ENCODE data around the gene ITPA. TPM values are rescaled to one million over a fixed set of nuclear protein-coding genes. Genes with fewer than 3 reads are reported as not detected.

The ITPA gene
- total and polyA plus RNA-seq, 2 of the 13 experiments (the other 11 are each of a cell fraction or from before 2014, with no cell fraction given): 60.1 to 103 TPM

GRCh38 chr20:3226093-3226492 lies 16.8 kb downstream of the ITPA start (continued):
- TF ChIP-seq, protein P1, sequence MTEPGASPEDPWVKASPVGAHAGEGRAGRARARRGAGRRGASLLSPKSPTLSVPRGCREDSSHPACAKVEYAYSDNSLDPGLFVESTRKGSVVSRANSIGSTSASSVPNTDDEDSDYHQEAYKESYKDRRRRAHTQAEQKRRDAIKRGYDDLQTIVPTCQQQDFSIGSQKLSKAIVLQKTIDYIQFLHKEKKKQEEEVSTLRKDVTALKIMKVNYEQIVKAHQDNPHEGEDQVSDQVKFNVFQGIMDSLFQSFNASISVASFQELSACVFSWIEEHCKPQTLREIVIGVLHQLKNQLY (CRISPR knock-in tag; IDR thresholded peaks at IDR 0.05): no peak
- TF ChIP-seq, protein P2, sequence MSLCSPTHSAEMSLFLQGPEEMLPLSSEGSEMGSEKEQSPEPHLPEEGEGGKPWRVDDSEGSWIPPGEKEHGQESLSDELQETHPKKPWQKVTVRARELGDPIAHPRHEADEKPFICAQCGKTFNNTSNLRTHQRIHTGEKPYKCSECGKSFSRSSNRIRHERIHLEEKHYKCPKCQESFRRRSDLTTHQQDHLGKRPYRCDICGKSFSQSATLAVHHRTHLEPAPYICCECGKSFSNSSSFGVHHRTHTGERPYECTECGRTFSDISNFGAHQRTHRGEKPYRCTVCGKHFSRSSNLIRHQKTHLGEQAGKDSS (CRISPR knock-in tag; IDR thresholded peaks at IDR 0.05; ENCODE audit: borderline replicate concordance, low read depth): no peak
- no peak for TF ChIP-seq CENPBD1 (CRISPR knock-in tag; IDR thresholded peaks at IDR 0.05; ENCODE audit: borderline replicate concordance, low read depth)
- no peak for TF ChIP-seq TAF15 (IDR thresholded peaks at IDR 0.05; ENCODE audit: low read depth, low read length, poor library complexity, severe bottlenecking)
- peak; percentile 47 for TF ChIP-seq IKZF4 (CRISPR knock-in tag; IDR thresholded peaks at IDR 0.05; ENCODE audit: borderline replicate concordance, low read depth, not compliant biosample characterization)
- TF ChIP-seq ZSCAN29 (CRISPR knock-in tag; conservative IDR thresholded peaks at IDR 0.05): no peak
- TF ChIP-seq ARNTL (CRISPR knock-in tag; IDR thresholded peaks at IDR 0.05): no peak
- no peak for TF ChIP-seq ZFP36L2 (CRISPR knock-in tag; IDR thresholded peaks at IDR 0.05)
- 0 out of 2 replicates have a peak, but pooled peaks have one; percentile 34 for TF ChIP-seq ZNF274 (CRISPR knock-in tag; IDR thresholded peaks at IDR 0.05)
- no peak for TF ChIP-seq ZHX2 (IDR thresholded peaks at IDR 0.05; ENCODE audit: low read depth)
- no peak for TF ChIP-seq ZHX2 (CRISPR knock-in tag; IDR thresholded peaks at IDR 0.05; ENCODE audit: borderline replicate concordance)
- TF ChIP-seq HDAC1 (CRISPR knock-in tag; IDR thresholded peaks at IDR 0.05): no peak
- TF ChIP-seq HNRNPL (IDR thresholded peaks at IDR 0.05; ENCODE audit: low read depth, low read length): no peak
- TF ChIP-seq SNRNP70 (IDR thresholded peaks at IDR 0.05; ENCODE audit: low read depth, low read length): no peak
- TF ChIP-seq ZNF83 (CRISPR knock-in tag; IDR thresholded peaks at IDR 0.05; ENCODE audit: borderline replicate concordance): no peak
- TF ChIP-seq RAD51 (IDR thresholded peaks at IDR 0.05; ENCODE audit: borderline replicate concordance): no peak
- TF ChIP-seq ZMYM4 (CRISPR knock-in tag; IDR thresholded peaks at IDR 0.05): no peak
- no peak for TF ChIP-seq ZNF446 (CRISPR knock-in tag; IDR thresholded peaks at IDR 0.05)
- 0 out of 2 replicates have a peak, but pooled peaks have one; percentile 15 for TF ChIP-seq ZNF879 (CRISPR knock-in tag; IDR thresholded peaks at IDR 0.05)
- TF ChIP-seq ZNF792 (CRISPR knock-in tag; IDR thresholded peaks at IDR 0.05): no peak
- no peak for TF ChIP-seq TCF12 (IDR thresholded peaks at IDR 0.05)
- peak; percentile 51; the same call in 1 of the 2 replicates for TF ChIP-seq TCF12 (CRISPR knock-in tag; IDR thresholded peaks at IDR 0.05)

All from HepG2 (cell line).